HepG2 (cell line): ENCODE results near the gene SHC3. TPM values are rescaled to one million over a fixed set of nuclear protein-coding genes. Genes with fewer than 3 reads are reported as not detected.

Source experiments
- CAMTA2 ChIP-seq: sonication (generic); formaldehyde crosslinking; IDR thresholded peaks from 2 replicates; pipeline ENCODE4 v1.4.0; 2020; ENCODE audit warnings: mild to moderate bottlenecking, missing genetic modification reagents, borderline replicate concordance
- HOXD1 ChIP-seq: sonication (generic); formaldehyde crosslinking; IDR thresholded peaks from 2 replicates; pipeline ENCODE4 v1.5.0; 2020; ENCODE audit warnings: missing genetic modification reagents
- RAD21 ChIP-seq: fragments of 450-650 bp; formaldehyde crosslinking; IDR thresholded peaks from 2 replicates; pipeline ENCODE4 v1.5.0; 2020; ENCODE audit warnings: mild to moderate bottlenecking
- SCMH1 ChIP-seq: sonication (generic); formaldehyde crosslinking; IDR thresholded peaks from 2 replicates; pipeline ENCODE4 v1.9.0; 2021; ENCODE audit warnings: missing genetic modification reagents, mild to moderate bottlenecking, borderline replicate concordance
- TSC22D2 ChIP-seq: sonication (generic); formaldehyde crosslinking; IDR thresholded peaks from 2 replicates; pipeline ENCODE4 v1.5.1; 2020; ENCODE audit warnings: missing genetic modification reagents, mild to moderate bottlenecking, borderline replicate concordance
- ZNF264 ChIP-seq: sonication (generic); formaldehyde crosslinking; IDR thresholded peaks from 2 replicates; pipeline ENCODE4 v1.4.0; 2020; ENCODE audit warnings: missing genetic modification reagents
- ZNF512 ChIP-seq: sonication (generic); formaldehyde crosslinking; IDR thresholded peaks from 2 replicates; pipeline ENCODE4 v1.4.0; 2020; ENCODE audit warnings: mild to moderate bottlenecking, missing genetic modification reagents
- ZNF652 ChIP-seq: IDR thresholded peaks from 2 replicates; pipeline ENCODE4 v1.6.1; 2016; ENCODE audit warnings: low read depth, borderline replicate concordance
- polyA plus RNA-seq, 8 experiments: library from polyadenylated mRNA; depleted of rRNA in 3 of 8; stranded (reverse) in 7 of 8; unstranded in 1 of 8; fragments of >200 nt; fragmentation: Illumina TruSeq in 4 of 8; extraction: Trizol in 4 of 8; gene quantifications; 2 replicates each; pipeline versions ENCODE4 v1.2.1 to v1.2.3, GENCODE V29; 2011 to 2016; ENCODE audit warnings: low read depth in 4 of 8, missing spikeins in 1 of 8, mixed read lengths in 1 of 8; ENCODE audit not compliant: insufficient read depth in 1 of 8
- total RNA-seq, 5 experiments: library from RNA; depleted of rRNA; stranded (reverse); fragments of >200 nt; fragmentation: Illumina TruSeq; extraction: Trizol; gene quantifications; 2 replicates each; pipeline ENCODE4 v1.2.3, GENCODE V29; 2016; ENCODE audit warnings: low read depth in 1 of 5
- TF ChIP-seq, protein P1 (sequence below), 2 experiments: sonication (generic) in 1 of 2; formaldehyde crosslinking in 1 of 2; IDR thresholded peaks; 2 replicates each; pipeline versions ENCODE4 v1.4.0 to v1.6.1; 2016 to 2020; ENCODE audit warnings: borderline replicate concordance in 1 of 2, low read depth in 1 of 2, mild to moderate bottlenecking in 1 of 2, missing genetic modification reagents in 1 of 2

The SHC3 gene
- total and polyA plus RNA-seq, 2 of the 13 experiments (the other 11 are each of a cell fraction or from before 2014, with no cell fraction given): 0.09 to 0.89 TPM

- TF ChIP-seq ZNF264 (no peak), TSC22D2 (no peak), RAD21 (no peak), SCMH1 (no peak), ZNF512 (CRISPR knock-in tag) (no peak), HOXD1 (CRISPR knock-in tag) (no peak), ZNF652 (CRISPR knock-in tag) (no peak), CAMTA2 (CRISPR knock-in tag) (no peak)
- TF ChIP-seq, protein P1, sequence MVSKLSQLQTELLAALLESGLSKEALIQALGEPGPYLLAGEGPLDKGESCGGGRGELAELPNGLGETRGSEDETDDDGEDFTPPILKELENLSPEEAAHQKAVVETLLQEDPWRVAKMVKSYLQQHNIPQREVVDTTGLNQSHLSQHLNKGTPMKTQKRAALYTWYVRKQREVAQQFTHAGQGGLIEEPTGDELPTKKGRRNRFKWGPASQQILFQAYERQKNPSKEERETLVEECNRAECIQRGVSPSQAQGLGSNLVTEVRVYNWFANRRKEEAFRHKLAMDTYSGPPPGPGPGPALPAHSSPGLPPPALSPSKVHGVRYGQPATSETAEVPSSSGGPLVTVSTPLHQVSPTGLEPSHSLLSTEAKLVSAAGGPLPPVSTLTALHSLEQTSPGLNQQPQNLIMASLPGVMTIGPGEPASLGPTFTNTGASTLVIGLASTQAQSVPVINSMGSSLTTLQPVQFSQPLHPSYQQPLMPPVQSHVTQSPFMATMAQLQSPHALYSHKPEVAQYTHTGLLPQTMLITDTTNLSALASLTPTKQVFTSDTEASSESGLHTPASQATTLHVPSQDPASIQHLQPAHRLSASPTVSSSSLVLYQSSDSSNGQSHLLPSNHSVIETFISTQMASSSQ (IDR thresholded peaks at IDR 0.05; ENCODE audit: low read depth): no peak
- TF ChIP-seq, protein P1 (CRISPR knock-in tag; IDR thresholded peaks at IDR 0.05; ENCODE audit: borderline replicate concordance): no peak
Observed at GRCh38 chr9:89048616-89049015, 130.0 kb downstream of the SHC3 start (continued).
